ENCODE results near the gene CDX2.

The CDX2 gene

DNA sequence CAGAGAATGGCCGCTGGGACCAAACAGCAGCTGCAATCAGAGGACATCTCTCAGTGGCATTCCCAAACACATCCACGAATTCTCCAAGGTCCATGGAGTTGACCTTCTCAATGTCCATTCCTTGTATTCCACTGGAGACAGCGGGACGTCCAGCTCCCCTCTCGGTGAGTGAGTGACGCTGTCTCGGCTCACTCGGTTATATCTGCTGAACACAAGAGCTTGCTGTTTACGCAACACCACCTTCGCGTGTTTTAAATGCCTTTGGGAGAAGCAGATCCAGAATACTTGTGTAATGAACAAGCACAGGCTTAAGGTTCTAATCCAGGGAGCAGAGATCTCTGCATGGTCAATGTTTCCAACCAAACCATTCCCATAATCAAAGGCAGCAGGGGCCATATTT lies 19.4 kb upstream of the CDX2 start, which contains the start of gene URAD:
TSS of gene URAD (minus strand) at position 174 of the 400 bp plus-strand sequence. CDS start at position 118, 56 bp downstream.
- TF ChIP-seq, protein P1, sequence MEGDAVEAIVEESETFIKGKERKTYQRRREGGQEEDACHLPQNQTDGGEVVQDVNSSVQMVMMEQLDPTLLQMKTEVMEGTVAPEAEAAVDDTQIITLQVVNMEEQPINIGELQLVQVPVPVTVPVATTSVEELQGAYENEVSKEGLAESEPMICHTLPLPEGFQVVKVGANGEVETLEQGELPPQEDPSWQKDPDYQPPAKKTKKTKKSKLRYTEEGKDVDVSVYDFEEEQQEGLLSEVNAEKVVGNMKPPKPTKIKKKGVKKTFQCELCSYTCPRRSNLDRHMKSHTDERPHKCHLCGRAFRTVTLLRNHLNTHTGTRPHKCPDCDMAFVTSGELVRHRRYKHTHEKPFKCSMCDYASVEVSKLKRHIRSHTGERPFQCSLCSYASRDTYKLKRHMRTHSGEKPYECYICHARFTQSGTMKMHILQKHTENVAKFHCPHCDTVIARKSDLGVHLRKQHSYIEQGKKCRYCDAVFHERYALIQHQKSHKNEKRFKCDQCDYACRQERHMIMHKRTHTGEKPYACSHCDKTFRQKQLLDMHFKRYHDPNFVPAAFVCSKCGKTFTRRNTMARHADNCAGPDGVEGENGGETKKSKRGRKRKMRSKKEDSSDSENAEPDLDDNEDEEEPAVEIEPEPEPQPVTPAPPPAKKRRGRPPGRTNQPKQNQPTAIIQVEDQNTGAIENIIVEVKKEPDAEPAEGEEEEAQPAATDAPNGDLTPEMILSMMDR (IDR thresholded peaks at IDR 0.05; ENCODE audit: borderline replicate concordance, control extremely low read depth, extremely low read depth, insufficient read depth, missing control alignments): no peak
- DNase-seq (ENCODE audit: low spot score): no peak
- in situ Hi-C loops (cut with MboI; ENCODE audit: low sequenced_read_pairs, unreplicated experiment): no loop called here

DNA sequence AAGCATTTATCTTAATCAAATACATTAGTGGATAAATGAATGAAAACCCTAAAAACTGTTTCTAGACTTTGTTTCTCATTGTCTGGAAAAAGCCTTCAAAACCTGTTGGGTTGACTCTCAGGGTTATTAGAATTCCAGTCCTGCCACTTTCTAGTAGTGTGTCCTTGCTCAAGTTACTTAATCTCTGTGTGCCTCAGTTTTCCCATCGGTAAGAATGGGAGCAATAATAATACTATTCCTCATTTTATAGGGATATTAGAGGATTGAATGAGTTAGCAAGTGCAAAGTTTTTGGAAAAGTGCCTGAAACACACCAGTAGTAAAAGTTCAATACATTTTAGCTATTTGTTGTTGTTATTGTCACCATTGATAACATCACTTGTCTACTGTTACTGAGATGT lies 16.5 kb upstream of the CDX2 start:
- DNase-seq (ENCODE audit: low spot score): no peak
- TF ChIP-seq, protein P1 (IDR thresholded peaks at IDR 0.05; ENCODE audit: borderline replicate concordance, control extremely low read depth, extremely low read depth, insufficient read depth, missing control alignments): no peak
- in situ Hi-C loops (cut with MboI; ENCODE audit: low sequenced_read_pairs, unreplicated experiment): no loop called here

DNA sequence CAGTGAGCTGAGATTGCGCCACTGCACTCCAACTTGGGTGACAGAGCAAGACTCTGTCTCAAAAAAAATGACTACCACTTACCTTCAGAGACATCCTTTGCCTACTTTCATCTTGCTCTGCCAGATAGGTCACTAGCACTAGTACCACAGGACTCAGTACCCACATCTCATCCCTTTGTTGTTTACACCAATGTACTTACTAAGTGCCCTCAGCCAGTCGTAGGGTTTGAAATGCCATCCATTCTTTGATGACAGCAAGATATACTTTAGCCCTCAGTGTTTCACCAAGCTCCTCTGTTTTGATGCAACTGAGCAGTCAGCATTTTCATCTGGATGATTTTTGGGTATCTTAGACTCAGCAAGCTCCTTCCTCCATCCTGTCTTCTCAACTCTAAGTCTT lies 13.2 kb upstream of the CDX2 start:
- TF ChIP-seq, protein P1 (IDR thresholded peaks at IDR 0.05; ENCODE audit: borderline replicate concordance, control extremely low read depth, extremely low read depth, insufficient read depth, missing control alignments): no peak
- in situ Hi-C loops (cut with MboI; ENCODE audit: low sequenced_read_pairs, unreplicated experiment): loop anchor here (5.0 kb wide), 1 partner anchor 155 kb away; no protein-coding TSS in a partner anchor
- no peak for DNase-seq (ENCODE audit: low spot score)

DNA sequence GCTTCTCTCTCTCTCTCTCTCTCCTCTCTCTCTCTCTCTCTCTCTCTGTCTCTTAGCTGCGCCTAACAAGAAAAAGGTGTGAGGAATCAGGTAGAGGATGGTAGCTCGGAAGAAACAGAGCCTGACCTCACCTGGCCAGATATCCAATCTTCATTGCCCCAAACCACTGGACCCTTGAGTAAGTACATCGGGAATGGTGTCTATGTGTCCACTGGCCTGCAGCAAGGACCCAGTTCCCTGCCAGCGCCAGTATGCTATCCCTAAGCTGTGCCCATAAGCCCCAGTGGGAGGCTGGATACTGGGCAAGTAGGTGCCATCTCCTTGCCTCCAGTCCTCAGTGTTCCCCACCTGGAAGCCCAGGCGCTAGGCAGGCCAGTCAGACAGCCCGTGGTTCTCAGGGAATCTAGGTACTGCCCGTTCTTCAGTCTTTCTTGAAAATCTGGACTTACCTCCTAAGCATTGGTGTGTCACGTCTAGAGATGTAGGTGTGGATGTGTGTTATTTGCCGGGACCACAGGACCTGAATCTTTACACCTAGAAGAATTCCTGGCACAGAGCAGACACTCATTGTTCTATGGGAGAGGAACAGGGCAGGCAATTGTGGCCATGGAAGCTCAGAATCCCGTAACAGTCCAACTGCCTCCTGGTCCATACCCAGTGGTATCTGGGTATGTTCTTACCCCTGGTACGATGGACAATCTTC lies 12.0 kb upstream of the CDX2 start:
- in situ Hi-C loops (cut with MboI; ENCODE audit: low sequenced_read_pairs, unreplicated experiment): loop anchor here (5.0 kb wide), 1 partner anchor 154 kb away; no protein-coding TSS in a partner anchor
- TF ChIP-seq, protein P1 (IDR thresholded peaks at IDR 0.05; ENCODE audit: borderline replicate concordance, control extremely low read depth, extremely low read depth, insufficient read depth, missing control alignments): no peak
- peak; percentile 6 for DNase-seq (ENCODE audit: low spot score)

DNA sequence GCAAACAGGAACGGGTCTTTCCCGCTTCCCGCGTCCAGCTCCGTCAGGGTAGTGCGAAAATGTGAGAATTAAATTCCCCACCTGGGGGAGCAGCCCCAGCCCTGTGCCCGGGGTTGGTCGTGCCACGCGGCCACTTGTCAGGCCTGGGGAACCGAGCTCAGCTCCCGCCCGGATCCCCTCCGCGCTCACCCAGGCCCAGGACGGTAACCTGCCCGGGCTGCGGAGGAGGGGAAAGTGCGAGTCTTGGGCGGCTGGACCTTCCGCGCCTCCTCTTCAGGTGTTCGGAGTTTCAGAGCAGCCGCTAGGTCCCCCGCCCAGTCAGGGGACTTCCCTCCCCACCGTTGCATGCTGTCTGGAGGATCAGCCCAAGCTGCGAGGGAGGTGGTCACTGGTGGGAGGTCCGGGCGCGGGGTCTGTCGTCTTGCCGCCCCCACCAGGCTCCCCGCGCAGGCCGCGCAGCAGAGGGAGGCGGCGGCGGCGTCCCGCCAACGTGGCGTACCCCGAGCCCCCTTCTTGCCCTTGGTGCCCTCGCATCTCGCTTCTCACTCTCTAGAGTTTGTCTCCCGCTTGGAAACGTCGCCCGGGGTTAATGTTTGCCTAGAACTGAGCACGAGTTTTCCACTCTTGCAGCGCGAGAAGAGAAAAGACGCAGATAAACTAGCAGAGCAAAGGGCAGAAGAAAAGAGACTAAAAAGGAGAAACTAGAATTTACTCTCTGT lies 11.3 kb upstream of the CDX2 start:
- in situ Hi-C loops (cut with MboI; ENCODE audit: low sequenced_read_pairs, unreplicated experiment): loop anchor here (5.0 kb wide), 1 partner anchor 153 kb away; no protein-coding TSS in a partner anchor
- DNase-seq (ENCODE audit: low spot score): peak; percentile 42
- TF ChIP-seq, protein P1 (IDR thresholded peaks at IDR 0.05; ENCODE audit: borderline replicate concordance, control extremely low read depth, extremely low read depth, insufficient read depth, missing control alignments): no peak

DNA sequence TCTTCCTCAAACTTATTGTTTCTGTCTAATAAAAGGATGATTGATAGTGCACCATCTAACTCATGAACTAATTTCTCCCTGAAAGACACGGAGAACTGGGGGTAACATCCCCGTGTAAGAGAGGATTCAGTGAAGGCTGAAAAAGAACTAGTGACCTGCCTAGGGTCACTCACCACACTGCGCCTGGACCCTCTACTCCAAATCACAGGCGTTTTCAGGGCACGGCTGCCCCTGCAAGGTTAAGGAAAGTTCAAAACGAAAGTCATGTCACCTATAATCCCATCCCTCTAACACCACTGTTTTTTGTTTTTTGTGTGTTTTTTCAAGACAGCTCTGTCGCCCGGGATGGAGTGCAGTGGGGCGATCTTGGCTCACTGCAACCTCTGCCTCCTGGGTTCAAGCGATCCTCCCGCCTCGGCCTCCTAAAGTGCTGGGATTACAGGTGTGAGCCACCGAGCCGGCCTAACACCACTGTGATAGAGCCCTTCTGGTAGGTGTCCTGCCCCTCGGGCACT lies 10.7 kb upstream of the CDX2 start:
- TF ChIP-seq, protein P1 (IDR thresholded peaks at IDR 0.05; ENCODE audit: borderline replicate concordance, control extremely low read depth, extremely low read depth, insufficient read depth, missing control alignments): no peak
- DNase-seq (ENCODE audit: low spot score): no peak
- in situ Hi-C loops (cut with MboI; ENCODE audit: low sequenced_read_pairs, unreplicated experiment): loop anchor here (5.0 to 10.0 kb wide), 2 partner anchors 153 to 605 kb away; no protein-coding TSS in a partner anchor
